ENCODE measurements around the gene DIS3L2.

GRCh38 chr2:232309592-232309991, 348.1 kb downstream of the DIS3L2 start:
- TF ChIP-seq POLR2AphosphoS5 (IDR thresholded peaks at IDR 0.05; ENCODE audit: low read depth, low read length) (no peak), POLR2A (IDR thresholded peaks at IDR 0.05; ENCODE audit: low read depth, low read length) (no peak)

Measured in GM12892 (cell line).